Inflammatory macrophage treated with lipopolysaccharide for 4 hours (primary cell): Measurements from ENCODE around the gene PSTPIP1.

Experiments
- DNase-seq: peaks from one replicate; pipeline ENCODE4 v3.0.0-alpha.2; 2020

PSTPIP1 gene

GRCh38 chr15:77074350-77074749 is 79.4 kb downstream of the PSTPIP1 start:
- DNase-seq = no peak

DNA sequence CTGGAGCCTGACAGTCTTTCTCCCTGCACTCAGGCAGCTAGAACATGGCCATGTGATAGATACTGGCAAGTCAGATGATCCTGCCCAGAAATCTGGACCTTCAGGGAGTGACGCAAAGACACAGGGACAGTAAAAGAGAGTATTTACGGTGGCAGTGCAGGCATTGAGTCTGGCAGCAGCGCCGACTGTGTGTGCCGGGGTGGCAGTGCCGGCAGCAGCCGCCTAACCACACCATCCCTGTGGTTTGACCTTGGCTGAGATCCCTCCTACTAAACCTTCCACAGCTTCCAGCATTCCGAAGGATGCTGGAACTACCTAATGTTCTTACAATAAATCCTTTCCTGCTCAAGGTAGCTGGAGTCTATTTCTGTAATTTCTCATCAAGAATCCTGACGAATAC is 80.6 kb downstream of the PSTPIP1 start:
- no peak for DNase-seq

- no peak for DNase-seq
Measured at GRCh38 chr15:77076323-77076915, 81.5 kb downstream of the PSTPIP1 start.

DNA sequence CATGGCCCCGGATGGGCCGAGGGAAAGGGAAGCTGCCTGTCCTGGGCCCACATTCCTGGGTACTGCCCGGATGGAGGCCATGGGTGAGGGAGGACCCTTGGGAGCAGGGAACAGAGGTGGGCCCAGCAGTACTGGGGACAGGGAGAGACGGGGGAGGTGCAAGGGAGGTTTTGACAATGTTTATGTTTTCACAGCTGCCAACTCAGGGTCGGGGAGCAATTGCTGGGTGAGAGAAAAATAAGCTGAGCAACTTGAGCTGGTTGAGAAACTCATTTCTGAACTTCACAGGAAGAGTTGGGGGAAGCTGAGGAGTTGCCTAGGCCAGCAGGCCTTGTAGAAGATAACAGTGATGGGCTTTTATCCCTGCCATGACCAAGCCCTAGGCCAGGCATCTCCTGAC is 87.0 kb downstream of the PSTPIP1 start:
- DNase-seq = no peak

DNA sequence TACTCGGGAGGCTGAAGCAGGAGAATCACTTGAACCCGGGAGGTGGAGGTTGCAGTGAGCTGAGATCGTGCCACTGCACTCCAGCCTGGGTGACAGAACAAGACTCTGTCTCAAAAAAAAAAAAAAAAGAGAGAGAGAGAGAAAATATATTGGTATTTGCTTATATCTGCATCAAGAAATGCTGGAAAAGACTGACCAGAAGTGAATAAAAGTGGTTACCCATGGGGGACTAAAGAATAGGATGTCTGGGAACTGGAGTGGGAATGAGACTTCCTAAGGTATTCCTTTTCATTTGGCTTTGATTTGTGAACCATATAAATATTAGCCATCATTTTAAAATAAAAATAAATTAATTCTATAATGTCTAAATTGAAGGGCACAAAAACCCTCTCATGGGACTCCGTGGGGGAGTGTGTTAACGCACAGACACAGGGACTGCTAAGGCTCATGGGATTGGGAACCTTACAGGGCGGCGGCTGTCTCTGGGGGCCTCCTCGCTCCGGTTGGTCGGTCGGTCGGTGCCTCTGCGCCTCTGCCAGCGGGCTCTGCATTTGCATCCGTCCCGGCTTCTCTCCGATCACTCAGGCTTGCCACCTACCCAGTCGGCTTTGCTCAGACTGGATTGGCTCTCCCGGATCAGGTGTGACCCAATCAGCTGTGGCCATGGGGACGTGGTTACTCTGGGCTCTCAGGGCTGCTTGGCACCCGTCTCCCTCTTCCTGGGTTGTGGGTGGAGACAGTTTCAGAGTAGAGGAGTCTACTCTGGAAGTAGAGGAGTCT is 88.6 kb downstream of the PSTPIP1 start:
- DNase-seq = peak; percentile 82

DNA sequence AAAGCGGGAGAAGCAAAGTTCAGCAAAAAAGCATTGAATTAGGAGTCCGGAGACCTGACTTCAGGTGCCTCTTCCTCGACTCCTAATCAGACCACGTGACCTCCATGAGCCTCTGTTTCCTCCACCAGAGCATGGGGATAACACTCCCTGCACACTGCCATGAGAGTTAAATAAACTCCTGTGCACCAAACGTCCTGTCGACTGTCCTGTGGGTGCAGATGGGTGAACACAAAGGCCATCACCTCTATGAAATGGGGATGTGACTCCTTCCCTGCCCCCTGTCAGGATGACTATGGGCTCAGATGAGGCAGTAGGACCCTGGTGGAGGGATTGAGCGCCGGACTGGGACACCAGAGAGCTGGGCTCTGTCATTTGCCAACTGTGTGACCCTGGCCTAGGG is 89.5 kb downstream of the PSTPIP1 start:
- DNase-seq = no peak

GRCh38 chr15:77085297-77085696 is 90.4 kb downstream of the PSTPIP1 start:
- DNase-seq = peak; percentile 94
